ENCODE results near the gene PROK1.
"Not testable (repeated sequence)": the region's sequence is repeated elsewhere in the genome, so short reads cannot be mapped to it uniquely, and the experiment has no call there.

Gene PROK1

GRCh38 chr1:110437645-110438299, 13.2 kb upstream of the PROK1 start:
- H3K9ac ChIP-seq (ENCODE audit: low read depth, low read length, poor library complexity); H3K23ac ChIP-seq (ENCODE audit: low read depth, low read length, poor library complexity); H3K14ac ChIP-seq (ENCODE audit: low read length); H2BK5ac ChIP-seq (ENCODE audit: low read length); H3K18ac ChIP-seq (ENCODE audit: low read length); H3K36me3 ChIP-seq (replicated peaks in 1 of 2; ENCODE audit: control insufficient read depth in 2 of 2, insufficient read depth in 2 of 2, low read length in 2 of 2); H2BK15ac ChIP-seq (ENCODE audit: low read length); H2BK12ac ChIP-seq (ENCODE audit: low read length); DNase-seq (ENCODE audit: low spot score); H2AK5ac ChIP-seq (ENCODE audit: low read depth, low read length); H3K79me1 ChIP-seq (ENCODE audit: low read depth, low read length); H4K91ac ChIP-seq (ENCODE audit: low read depth, low read length, poor library complexity); H3K4me3 ChIP-seq (ENCODE audit: low read length in 2 of 2); H3K4ac ChIP-seq (ENCODE audit: low read length); H2BK120ac ChIP-seq (ENCODE audit: low read depth, low read length); H3K9me3 ChIP-seq (replicated peaks in 1 of 2; ENCODE audit: control insufficient read depth in 2 of 2, insufficient read depth in 1 of 2, low read depth in 1 of 2, low read length in 2 of 2); H3K4me2 ChIP-seq (ENCODE audit: insufficient read depth, low read length, poor library complexity, severe bottlenecking); H3K27ac ChIP-seq (replicated peaks; ENCODE audit: low read length); H2AFZ ChIP-seq (ENCODE audit: low read length); H4K8ac ChIP-seq (ENCODE audit: low read depth, low read length): not testable (repeated sequence)
- no CpG with 5 or more reads among the region's 9 CpGs for WGBS, 2 donors (ENCODE audit: extremely low coverage in 2 of 2, insufficient read length in 2 of 2, insufficient replicate concordance in 1 of 2)
- Histone ChIP-seq H3K4me1 (ENCODE audit: control insufficient read depth in 2 of 2, insufficient read depth in 1 of 2, low read depth in 1 of 2, low read length in 2 of 2) (peaks cover 0 to 10% of the 10 kb centered on the region in 2 donors), H3K27me3 (ENCODE audit: control insufficient read depth in 3 of 3, insufficient read depth in 3 of 3, low read depth in 1 of 3, low read length in 3 of 3) (peaks cover 0 to 57% (median 0%) of the 10 kb centered on the region in 3 experiments)

DNA sequence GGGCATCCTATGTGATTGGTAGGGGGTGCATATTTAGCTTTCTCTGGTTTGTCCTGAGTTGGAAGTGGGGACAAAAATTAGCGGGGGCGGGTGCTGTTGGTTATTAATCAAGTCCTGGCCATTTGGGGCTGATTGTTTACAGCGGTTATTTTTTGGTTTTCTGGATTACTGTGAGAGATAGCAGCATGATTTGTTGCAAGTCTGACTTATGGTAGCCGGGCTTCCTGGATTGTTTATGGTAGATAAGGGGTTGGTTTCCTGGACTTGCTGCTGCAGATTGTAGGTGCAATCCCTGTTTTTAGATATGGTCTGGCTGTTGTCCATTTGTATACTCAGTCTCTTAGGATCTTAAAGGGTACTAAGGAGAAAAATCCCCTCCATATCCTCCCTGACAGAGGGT, 12.1 kb upstream of the PROK1 start:
- H2AFZ ChIP-seq (ENCODE audit: low read length) = no peak overlapping the region
- H3K14ac ChIP-seq (ENCODE audit: low read length) = no peak overlapping the region
- H2BK5ac ChIP-seq (ENCODE audit: low read length) = no peak overlapping the region
- H2BK15ac ChIP-seq (ENCODE audit: low read length) = no peak overlapping the region
- no peak overlapping the region for H2AK5ac ChIP-seq (ENCODE audit: low read depth, low read length)
- H2BK12ac ChIP-seq (ENCODE audit: low read length) = no peak overlapping the region
- peaks cover 0 to 67% (median 0%) of the 10 kb centered on the region in 3 experiments for H3K27me3 ChIP-seq (ENCODE audit: control insufficient read depth in 3 of 3, insufficient read depth in 3 of 3, low read depth in 1 of 3, low read length in 3 of 3)
- no peak overlapping the region for H3K23ac ChIP-seq (ENCODE audit: low read depth, low read length, poor library complexity)
- H3K4me2 ChIP-seq (ENCODE audit: insufficient read depth, low read length, poor library complexity, severe bottlenecking) = no peak overlapping the region
- WGBS, 2 donors (ENCODE audit: extremely low coverage in 2 of 2, insufficient read length in 2 of 2, insufficient replicate concordance in 1 of 2) = no CpG with 5 or more reads among the region's 4 CpGs
- H3K9ac ChIP-seq (ENCODE audit: low read depth, low read length, poor library complexity) = no peak overlapping the region
- no peak overlapping the region for H3K27ac ChIP-seq (replicated peaks; ENCODE audit: low read length)
- H3K4ac ChIP-seq (ENCODE audit: low read length) = no peak overlapping the region
- no peak for DNase-seq (ENCODE audit: low spot score)
- H3K4me3 ChIP-seq (ENCODE audit: low read length in 2 of 2) = no peak overlapping the region
- no peaks in the 10 kb centered on the region for H3K9me3 ChIP-seq (replicated peaks in 1 of 2; ENCODE audit: control insufficient read depth in 2 of 2, insufficient read depth in 1 of 2, low read depth in 1 of 2, low read length in 2 of 2)
- no peaks in the 10 kb centered on the region for H3K36me3 ChIP-seq (replicated peaks in 1 of 2; ENCODE audit: control insufficient read depth in 2 of 2, insufficient read depth in 2 of 2, low read length in 2 of 2)
- peaks cover 0 to 4% of the 10 kb centered on the region in 2 donors for H3K4me1 ChIP-seq (ENCODE audit: control insufficient read depth in 2 of 2, insufficient read depth in 1 of 2, low read depth in 1 of 2, low read length in 2 of 2)
- no peaks in the 10 kb centered on the region for H3K79me1 ChIP-seq (ENCODE audit: low read depth, low read length)
- H4K91ac ChIP-seq (ENCODE audit: low read depth, low read length, poor library complexity) = no peak overlapping the region
- H2BK120ac ChIP-seq (ENCODE audit: low read depth, low read length) = no peak overlapping the region
- no peak overlapping the region for H3K18ac ChIP-seq (ENCODE audit: low read length)
- H4K8ac ChIP-seq (ENCODE audit: low read depth, low read length) = no peak overlapping the region

GRCh38 chr1:110439873-110440272, 11.1 kb upstream of the PROK1 start:
- H2BK120ac ChIP-seq (ENCODE audit: low read depth, low read length); H2AK5ac ChIP-seq (ENCODE audit: low read depth, low read length); DNase-seq (ENCODE audit: low spot score); H3K79me1 ChIP-seq (ENCODE audit: low read depth, low read length); H2BK15ac ChIP-seq (ENCODE audit: low read length); H3K4me2 ChIP-seq (ENCODE audit: insufficient read depth, low read length, poor library complexity, severe bottlenecking); H3K4me1 ChIP-seq (ENCODE audit: control insufficient read depth in 2 of 2, insufficient read depth in 1 of 2, low read depth in 1 of 2, low read length in 2 of 2); H2AFZ ChIP-seq (ENCODE audit: low read length); H3K4ac ChIP-seq (ENCODE audit: low read length); H4K91ac ChIP-seq (ENCODE audit: low read depth, low read length, poor library complexity); H4K8ac ChIP-seq (ENCODE audit: low read depth, low read length); H3K23ac ChIP-seq (ENCODE audit: low read depth, low read length, poor library complexity); H3K36me3 ChIP-seq (replicated peaks in 1 of 2; ENCODE audit: control insufficient read depth in 2 of 2, insufficient read depth in 2 of 2, low read length in 2 of 2); H3K9me3 ChIP-seq (replicated peaks in 1 of 2; ENCODE audit: control insufficient read depth in 2 of 2, insufficient read depth in 1 of 2, low read depth in 1 of 2, low read length in 2 of 2); H3K14ac ChIP-seq (ENCODE audit: low read length); H3K9ac ChIP-seq (ENCODE audit: low read depth, low read length, poor library complexity); H2BK12ac ChIP-seq (ENCODE audit: low read length); H2BK5ac ChIP-seq (ENCODE audit: low read length); H3K4me3 ChIP-seq (ENCODE audit: low read length in 2 of 2); H3K18ac ChIP-seq (ENCODE audit: low read length); H3K27ac ChIP-seq (replicated peaks; ENCODE audit: low read length): not testable (repeated sequence)
- no CpG with 5 or more reads among the region's 3 CpGs for WGBS, 2 donors (ENCODE audit: extremely low coverage in 2 of 2, insufficient read length in 2 of 2, insufficient replicate concordance in 1 of 2)
- peaks cover 0 to 61% (median 0%) of the 10 kb centered on the region in 3 experiments for H3K27me3 ChIP-seq (ENCODE audit: control insufficient read depth in 3 of 3, insufficient read depth in 3 of 3, low read depth in 1 of 3, low read length in 3 of 3)

DNA sequence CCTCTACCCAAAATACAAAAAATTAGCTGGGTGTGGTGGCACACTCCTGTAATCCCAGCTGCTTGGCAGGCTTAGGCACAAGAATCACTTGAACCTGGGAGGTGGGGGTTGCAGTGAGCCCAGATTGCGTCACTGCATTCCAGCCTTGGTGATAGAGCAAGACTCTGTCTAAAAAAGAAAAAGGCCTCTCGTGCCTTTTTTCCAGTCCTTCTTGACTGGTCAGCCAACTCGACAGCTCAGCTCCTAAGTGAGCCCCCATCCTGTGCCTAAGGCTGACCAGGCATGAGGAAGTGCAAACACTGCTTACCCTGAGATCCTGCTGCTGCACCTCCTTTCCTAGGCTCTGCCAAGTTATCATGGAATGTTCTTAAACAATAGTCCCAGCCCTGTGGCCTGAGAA, 10.1 kb upstream of the PROK1 start:
- Histone ChIP-seq H3K4me3 (ENCODE audit: low read length in 2 of 2) (no peak overlapping the region), H2AFZ (ENCODE audit: low read length) (no peak overlapping the region), H3K4me1 (ENCODE audit: control insufficient read depth in 2 of 2, insufficient read depth in 1 of 2, low read depth in 1 of 2, low read length in 2 of 2) (peaks cover 0 to 2% of the 10 kb centered on the region in 2 donors), H3K27ac (replicated peaks; ENCODE audit: low read length) (no peak overlapping the region), H2BK12ac (ENCODE audit: low read length) (no peak overlapping the region), H3K4ac (ENCODE audit: low read length) (no peak overlapping the region), H2BK15ac (ENCODE audit: low read length) (no peak overlapping the region), H3K9ac (ENCODE audit: low read depth, low read length, poor library complexity) (no peak overlapping the region), H3K23ac (ENCODE audit: low read depth, low read length, poor library complexity) (no peak overlapping the region), H2BK120ac (ENCODE audit: low read depth, low read length) (no peak overlapping the region), H3K14ac (ENCODE audit: low read length) (no peak overlapping the region), H3K4me2 (ENCODE audit: insufficient read depth, low read length, poor library complexity, severe bottlenecking) (no peak overlapping the region), H2AK5ac (ENCODE audit: low read depth, low read length) (no peak overlapping the region), H4K91ac (ENCODE audit: low read depth, low read length, poor library complexity) (no peak overlapping the region), H2BK5ac (ENCODE audit: low read length) (no peak overlapping the region), H3K27me3 (ENCODE audit: control insufficient read depth in 3 of 3, insufficient read depth in 3 of 3, low read depth in 1 of 3, low read length in 3 of 3) (peaks cover 0 to 51% (median 0%) of the 10 kb centered on the region in 3 experiments), H4K8ac (ENCODE audit: low read depth, low read length) (no peak overlapping the region), H3K9me3 (replicated peaks in 1 of 2; ENCODE audit: control insufficient read depth in 2 of 2, insufficient read depth in 1 of 2, low read depth in 1 of 2, low read length in 2 of 2) (no peaks in the 10 kb centered on the region), H3K18ac (ENCODE audit: low read length) (no peak overlapping the region), H3K36me3 (replicated peaks in 1 of 2; ENCODE audit: control insufficient read depth in 2 of 2, insufficient read depth in 2 of 2, low read length in 2 of 2) (no peaks in the 10 kb centered on the region), H3K79me1 (ENCODE audit: low read depth, low read length) (no peaks in the 10 kb centered on the region)
- no CpG with 5 or more reads among the region's 3 CpGs for WGBS, 2 donors (ENCODE audit: extremely low coverage in 2 of 2, insufficient read length in 2 of 2, insufficient replicate concordance in 1 of 2)
- DNase-seq (ENCODE audit: low spot score) = no peak

Data from neuronal stem cell (in vitro differentiated cells).